A549 (cell line): ENCODE results near the gene AAK1.

Experiments used
- EP300 ChIP-seq, 2 experiments: fragments of >200 bp; sonication (Bioruptor Twin); formaldehyde crosslinking; IDR thresholded peaks; 2 replicates in 1 of 2; 3 replicates in 1 of 2; pipeline ENCODE4 v1.6.1; 2016 to 2017
- JUNB ChIP-seq: fragments of >200 bp; sonication (Bioruptor Twin); formaldehyde crosslinking; IDR thresholded peaks from 2 replicates; pipeline ENCODE4 v1.6.1; 2016
- KDM1A ChIP-seq: fragments of 200-600 bp; sonication (generic); IDR thresholded peaks from 2 replicates; pipeline ENCODE4 v1.6.1; 2016; ENCODE audit warnings: low read depth, mild to moderate bottlenecking
- POLR2A ChIP-seq: IDR thresholded peaks from 2 replicates; pipeline ENCODE4 v1.6.1; 2012; ENCODE audit warnings: mild to moderate bottlenecking, low read length
- POLR2AphosphoS2 ChIP-seq: conservative IDR thresholded peaks from 2 replicates; pipeline ENCODE4 v1.6.1; 2012; ENCODE audit warnings: low read length, improper control_type of control experiment, inconsistent platforms
- RAD21 ChIP-seq, 2 experiments: fragments of >200 bp in 1 of 2; sonication (Bioruptor Twin) in 1 of 2; formaldehyde crosslinking in 1 of 2; IDR thresholded peaks in 1 of 2; conservative IDR thresholded peaks in 1 of 2; 2 replicates in 1 of 2; 3 replicates in 1 of 2; pipeline ENCODE4 v1.6.1; 2012 to 2018; ENCODE audit warnings: inconsistent platforms in 1 of 2
- ZSCAN20 ChIP-seq: fragments of 250-450 bp; sonication (Bioruptor Pico); IDR thresholded peaks from 2 replicates; pipeline ENCODE4 v1.8.0; 2022; ENCODE audit warnings: mild to moderate bottlenecking, moderate library complexity
- TF ChIP-seq, protein P1 (sequence below): fragments of >200 bp; sonication (Bioruptor Twin); formaldehyde crosslinking; IDR thresholded peaks from 3 replicates; pipeline ENCODE4 v1.5.1; 2016
- TF ChIP-seq, protein P2 (sequence below): IDR thresholded peaks from 2 replicates; pipeline ENCODE4 v1.6.1; 2012

DNA sequence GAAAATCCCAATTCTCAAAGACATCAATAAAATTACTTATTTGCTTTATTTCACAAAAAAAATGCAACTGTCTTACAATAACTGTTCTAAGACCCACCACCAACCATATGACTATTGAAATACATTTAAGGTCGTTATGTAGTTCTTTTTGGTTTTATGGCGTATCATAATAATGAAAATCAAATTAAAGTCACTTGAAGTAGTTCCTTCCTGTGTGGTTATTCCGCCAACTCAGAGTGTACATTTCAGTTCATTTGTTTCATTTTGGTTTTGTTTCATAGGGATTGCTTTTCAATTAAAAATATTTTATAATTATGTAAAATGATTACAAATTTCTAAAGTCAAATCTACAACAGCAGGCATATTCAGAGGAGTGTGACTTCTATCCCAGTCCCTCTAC lies 45.9 kb upstream of the AAK1 start:
- TF ChIP-seq, protein P1, sequence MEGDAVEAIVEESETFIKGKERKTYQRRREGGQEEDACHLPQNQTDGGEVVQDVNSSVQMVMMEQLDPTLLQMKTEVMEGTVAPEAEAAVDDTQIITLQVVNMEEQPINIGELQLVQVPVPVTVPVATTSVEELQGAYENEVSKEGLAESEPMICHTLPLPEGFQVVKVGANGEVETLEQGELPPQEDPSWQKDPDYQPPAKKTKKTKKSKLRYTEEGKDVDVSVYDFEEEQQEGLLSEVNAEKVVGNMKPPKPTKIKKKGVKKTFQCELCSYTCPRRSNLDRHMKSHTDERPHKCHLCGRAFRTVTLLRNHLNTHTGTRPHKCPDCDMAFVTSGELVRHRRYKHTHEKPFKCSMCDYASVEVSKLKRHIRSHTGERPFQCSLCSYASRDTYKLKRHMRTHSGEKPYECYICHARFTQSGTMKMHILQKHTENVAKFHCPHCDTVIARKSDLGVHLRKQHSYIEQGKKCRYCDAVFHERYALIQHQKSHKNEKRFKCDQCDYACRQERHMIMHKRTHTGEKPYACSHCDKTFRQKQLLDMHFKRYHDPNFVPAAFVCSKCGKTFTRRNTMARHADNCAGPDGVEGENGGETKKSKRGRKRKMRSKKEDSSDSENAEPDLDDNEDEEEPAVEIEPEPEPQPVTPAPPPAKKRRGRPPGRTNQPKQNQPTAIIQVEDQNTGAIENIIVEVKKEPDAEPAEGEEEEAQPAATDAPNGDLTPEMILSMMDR = no peak
- TF ChIP-seq EP300 (IDR thresholded peaks at IDR 0.05) (no peak), POLR2A (no peak), ZSCAN20 (no peak), KDM1A (no peak), POLR2AphosphoS2 (no peak), JUNB (no peak), RAD21 (conservative IDR thresholded peaks at IDR 0.05 in 1 of 2, IDR thresholded peaks at IDR 0.05 in 1 of 2) (no peak)
- TF ChIP-seq, protein P2, sequence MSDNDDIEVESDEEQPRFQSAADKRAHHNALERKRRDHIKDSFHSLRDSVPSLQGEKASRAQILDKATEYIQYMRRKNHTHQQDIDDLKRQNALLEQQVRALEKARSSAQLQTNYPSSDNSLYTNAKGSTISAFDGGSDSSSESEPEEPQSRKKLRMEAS = no peak
